A549 (cell line): ENCODE data around the gene ARID1B. TPM values are rescaled to one million over a fixed set of nuclear protein-coding genes. Genes with fewer than 3 reads are reported as not detected.

ENCODE experiments used
- ATAC-seq, 2 experiments: fragments of 200-7000 bp in 1 of 2; fragments of >200 bp in 1 of 2; cut with Nextera tagmentation in 1 of 2; cut with Tn5 transposase in 1 of 2; 3 replicates each; pipeline versions ENCODE4 v1.8.0 to v1.9.1; 2018 to 2020; ENCODE audit warnings: mild to moderate bottlenecking in 1 of 2, moderate library complexity in 1 of 2
- CTCF ChIA-PET: fragments of 300-600 bp; sonication (Branson Sonifier 250); formaldehyde crosslinking; extraction: SDS; loops from one replicate; lab custom pipeline; 2021; ENCODE audit warnings: antibody characterized with exemption, inconsistent platforms; lab: Yijun Ruan, JAX
- POLR2A ChIA-PET: fragments of 350-600 bp; formaldehyde crosslinking; extraction: SDS; loops from one replicate; lab custom pipeline; 2021; ENCODE audit warnings: antibody characterized with exemption, inconsistent platforms; lab: Yijun Ruan, JAX
- DNase-seq, 2 experiments: peaks; one replicate each; pipeline versions ENCODE4 v3.0.0 to v3.0.0-alpha.2; 2011 to 2016; ENCODE audit warnings: low read depth in 1 of 2, low spot score in 1 of 2
- FAIRE-seq: peaks from 2 replicates; lab custom pipeline; 2011; peaks lifted over from hg19 to GRCh38; lab: Jason Lieb, UNC
- H3K27ac ChIP-seq, 2 experiments: fragments of >200 bp; sonication (Bioruptor Twin); formaldehyde crosslinking; 3 replicates each; pipeline ENCODE4 v1.5.1; 2016 to 2017
- H3K4me1 ChIP-seq: fragments of >200 bp; sonication (Bioruptor Twin); formaldehyde crosslinking; 3 replicates; pipeline ENCODE4 v1.6.1; 2016
- H3K4me2 ChIP-seq: fragments of >200 bp; sonication (Bioruptor Twin); formaldehyde crosslinking; 3 replicates; pipeline ENCODE4 v1.6.1; 2016
- H3K4me3 ChIP-seq: fragments of >200 bp; sonication (Bioruptor Twin); formaldehyde crosslinking; 3 replicates; pipeline ENCODE4 v1.5.1; 2016
- H3K9me3 ChIP-seq: fragments of >200 bp; sonication (Bioruptor Twin); formaldehyde crosslinking; 3 replicates; pipeline ENCODE4 v1.6.1; 2016
- BHLHE40 ChIP-seq: IDR thresholded peaks from 2 replicates; pipeline ENCODE4 v1.6.1; 2012; ENCODE audit warnings: low read depth, low read length, inconsistent platforms
- CBX8 ChIP-seq: fragments of 200-600 bp; sonication (generic); IDR thresholded peaks from 2 replicates; pipeline ENCODE4 v1.6.1; 2016
- CEBPB ChIP-seq, 2 experiments: fragments of >200 bp in 1 of 2; sonication (Bioruptor Twin) in 1 of 2; formaldehyde crosslinking in 1 of 2; IDR thresholded peaks; 2 replicates each; pipeline ENCODE4 v1.6.1; 2012 to 2016
- CHD4 ChIP-seq: fragments of 200-600 bp; sonication (generic); IDR thresholded peaks from 2 replicates; pipeline ENCODE4 v1.6.1; 2016; ENCODE audit warnings: antibody characterized with exemption, mild to moderate bottlenecking, borderline replicate concordance
- E2F6 ChIP-seq: IDR thresholded peaks from 2 replicates; pipeline ENCODE4 v1.6.1; 2012; ENCODE audit warnings: low read depth, borderline replicate concordance
- ELK1 ChIP-seq: fragments of 150-350 bp; IDR thresholded peaks from 2 replicates; pipeline ENCODE4 v1.6.1; 2014; ENCODE audit warnings: low read depth, mild to moderate bottlenecking, low read length
- ESRRA ChIP-seq: fragments of 150-350 bp; IDR thresholded peaks from 2 replicates; pipeline ENCODE4 v1.6.1; 2014; ENCODE audit warnings: mild to moderate bottlenecking, low read length, borderline replicate concordance
- FOSB ChIP-seq: fragments of 250-450 bp; sonication (Bioruptor Pico); IDR thresholded peaks from 2 replicates; pipeline ENCODE4 v1.5.0; 2020; ENCODE audit warnings: mild to moderate bottlenecking, moderate library complexity
- FOXS1 ChIP-seq: fragments of 250-450 bp; sonication (Bioruptor Pico); IDR thresholded peaks from 2 replicates; pipeline ENCODE4 v1.5.0; 2020; ENCODE audit warnings: mild to moderate bottlenecking, moderate library complexity
- GATA3 ChIP-seq: IDR thresholded peaks from 2 replicates; pipeline ENCODE4 v1.6.1; 2012; ENCODE audit warnings: borderline replicate concordance
- HEYL ChIP-seq: fragments of 250-450 bp; sonication (Bioruptor Pico); IDR thresholded peaks from 2 replicates; pipeline ENCODE4 v1.8.0; 2021; ENCODE audit warnings: mild to moderate bottlenecking, moderate library complexity
- HMGXB4 ChIP-seq: fragments of 250-450 bp; sonication (Bioruptor Pico); IDR thresholded peaks from 2 replicates; pipeline ENCODE4 v1.5.0; 2021; ENCODE audit warnings: mild to moderate bottlenecking, moderate library complexity, borderline replicate concordance
- HOXB5 ChIP-seq: fragments of 250-450 bp; sonication (Bioruptor Pico); IDR thresholded peaks from 2 replicates; pipeline ENCODE4 v1.5.0; 2020; ENCODE audit warnings: mild to moderate bottlenecking, moderate library complexity
- JUN ChIP-seq, 2 experiments: fragments of >200 bp; sonication (Bioruptor Twin); formaldehyde crosslinking; IDR thresholded peaks; 2 replicates in 1 of 2; 3 replicates in 1 of 2; pipeline ENCODE4 v1.6.1; 2016 to 2017
- JUNB ChIP-seq: fragments of >200 bp; sonication (Bioruptor Twin); formaldehyde crosslinking; IDR thresholded peaks from 2 replicates; pipeline ENCODE4 v1.6.1; 2016
- KDM1A ChIP-seq: fragments of 200-600 bp; sonication (generic); IDR thresholded peaks from 2 replicates; pipeline ENCODE4 v1.6.1; 2016; ENCODE audit warnings: low read depth, mild to moderate bottlenecking
- MAFK ChIP-seq: fragments of 450-650 bp; IDR thresholded peaks from 2 replicates; pipeline ENCODE4 v1.6.1; 2014; ENCODE audit not compliant: partially characterized antibody
- NFE2L2 ChIP-seq: fragments of 150-350 bp; conservative IDR thresholded peaks from 2 replicates; pipeline ENCODE4 v1.6.1; 2014; ENCODE audit warnings: low read length
- PBX3 ChIP-seq: IDR thresholded peaks from 2 replicates; pipeline ENCODE4 v1.6.1; 2012
- POLR2A ChIP-seq: IDR thresholded peaks from 2 replicates; pipeline ENCODE4 v1.6.1; 2012; ENCODE audit warnings: mild to moderate bottlenecking, low read length
- RAD21 ChIP-seq, 2 experiments: fragments of >200 bp in 1 of 2; sonication (Bioruptor Twin) in 1 of 2; formaldehyde crosslinking in 1 of 2; IDR thresholded peaks in 1 of 2; conservative IDR thresholded peaks in 1 of 2; 2 replicates in 1 of 2; 3 replicates in 1 of 2; pipeline ENCODE4 v1.6.1; 2012 to 2018; ENCODE audit warnings: inconsistent platforms in 1 of 2
- RARB ChIP-seq: fragments of 250-450 bp; sonication (Bioruptor Pico); IDR thresholded peaks from 2 replicates; pipeline ENCODE4 v1.8.0; 2021; ENCODE audit warnings: mild to moderate bottlenecking, moderate library complexity
- RFX5 ChIP-seq: fragments of 450-650 bp; IDR thresholded peaks from 2 replicates; pipeline ENCODE4 v1.7.1; 2014; ENCODE audit warnings: antibody characterized with exemption, mild to moderate bottlenecking, moderate library complexity
- SMC3 ChIP-seq: fragments of >200 bp; sonication (Bioruptor Twin); formaldehyde crosslinking; IDR thresholded peaks from 3 replicates; pipeline ENCODE4 v1.6.1; 2018; ENCODE audit warnings: inconsistent platforms
- TP53 ChIP-seq: fragments of 250-450 bp; sonication (Bioruptor Pico); IDR thresholded peaks from 2 replicates; pipeline ENCODE4 v1.5.0; 2021; ENCODE audit warnings: mild to moderate bottlenecking, moderate library complexity
- ZC3H11A ChIP-seq: fragments of 450-650 bp; IDR thresholded peaks from 2 replicates; pipeline ENCODE4 v1.6.1; 2014; ENCODE audit warnings: antibody characterized with exemption, mild to moderate bottlenecking
- ZSCAN20 ChIP-seq: fragments of 250-450 bp; sonication (Bioruptor Pico); IDR thresholded peaks from 2 replicates; pipeline ENCODE4 v1.8.0; 2022; ENCODE audit warnings: mild to moderate bottlenecking, moderate library complexity
- WGBS: methylation state at CpG from one replicate; pipeline ENCODE4 v1.1.6; 2017; ENCODE audit errors: missing lambda C conversion rate; 5-methylcytosine and 5-hydroxymethylcytosine counted together
- polyA plus RNA-seq, 4 experiments: library from polyadenylated mRNA; depleted of rRNA in 3 of 4; stranded (reverse); fragments of >200 nt; fragmentation: RNase III in 1 of 4; extraction: RNeasy Plus Mini Kit Qiagen cat#74134 plus additional on column Dnase treatment in 1 of 4; gene quantifications; 2 replicates in 3 of 4; 3 replicates in 1 of 4; pipeline ENCODE4 v1.2.3, GENCODE V29; 2011 to 2017

Gene ARID1B
- polyA plus RNA-seq, 2 of the 4 experiments (the other 2 are of a cell fraction): 13.5 to 16.3 TPM

- no peak for DNase-seq
Observed at GRCh38 chr6:156967852-156968251, 190.7 kb downstream of the ARID1B start.

GRCh38 chr6:156969233-156969632 is 192.1 kb downstream of the ARID1B start:
- no peaks in the 10 kb centered on the region for H3K9me3 ChIP-seq
- DNase-seq (no peak), ATAC-seq (no peak), FAIRE-seq (no peak)
- 91% methylated on average over 5 of the region's 5 CpGs for WGBS
- CTCF ChIA-PET: interaction anchor here (0.6 kb wide), 1 partner anchor 14 kb away, joined by 3 read pairs; no protein-coding TSS in a partner anchor
- POLR2A ChIA-PET: no interaction called here
- no peak overlapping the region for H3K4me2 ChIP-seq
- TF ChIP-seq NFE2L2 (no peak), HMGXB4 (CRISPR knock-in tag) (no peak), TP53 (CRISPR knock-in tag) (no peak), MAFK (no peak), FOSB (no peak), CBX8 (no peak), RFX5 (no peak), KDM1A (no peak), GATA3 (no peak), ELK1 (no peak), PBX3 (no peak), BHLHE40 (no peak), ZC3H11A (no peak), CEBPB (IDR thresholded peaks at IDR 0.05) (no peak)
- H3K4me1 ChIP-seq: peaks cover 2% of the 10 kb centered on the region; the same call in 2 of the 3 replicates
- H3K4me3 ChIP-seq: no peak overlapping the region
- H3K27ac ChIP-seq: no peak overlapping the region

More at GRCh38 chr6:156967852-156968251, 190.7 kb downstream of the ARID1B start:
- ATAC-seq (no peak), FAIRE-seq (no peak)
- no peaks in the 10 kb centered on the region for H3K9me3 ChIP-seq
- H3K4me3 ChIP-seq: no peak overlapping the region
- TF ChIP-seq JUN (IDR thresholded peaks at IDR 0.05) (no peak), ESRRA (no peak), PBX3 (no peak), RFX5 (no peak), ZC3H11A (no peak), E2F6 (no peak), CBX8 (no peak), ZSCAN20 (CRISPR knock-in tag) (no peak), RAD21 (conservative IDR thresholded peaks at IDR 0.05 in 1 of 2, IDR thresholded peaks at IDR 0.05 in 1 of 2) (no peak), JUNB (no peak), CHD4 (no peak), HOXB5 (CRISPR knock-in tag) (no peak), SMC3 (no peak), HEYL (CRISPR knock-in tag) (no peak), FOXS1 (no peak), HMGXB4 (CRISPR knock-in tag) (no peak), RARB (CRISPR knock-in tag) (no peak), FOSB (no peak), NFE2L2 (no peak), POLR2A (no peak)
- WGBS: 97% methylated on average over 4 of the region's 4 CpGs
- peaks cover 16% of the 10 kb centered on the region; the same call in 2 of the 3 replicates for H3K4me1 ChIP-seq
- no peak overlapping the region for H3K27ac ChIP-seq
- H3K4me2 ChIP-seq: no peak overlapping the region
- ChIA-PET POLR2A (no interaction called here), CTCF (no interaction called here)
